SJCRH30 (cell line): ENCODE data around the gene ZEB2. TPM values are rescaled to one million over a fixed set of nuclear protein-coding genes. Genes with fewer than 3 reads are reported as not detected.

Experiments used
- DNase-seq, 2 experiments: peaks; one replicate each; pipeline ENCODE4 v3.0.0-alpha.2; 2015 to 2020
- H3K27ac ChIP-seq: fragments of 250-450 bp; sonication (Bioruptor Pico); 2 replicates; pipeline ENCODE4 v1.5.1; 2020; ENCODE audit warnings: mild to moderate bottlenecking, moderate library complexity
- H3K27me3 ChIP-seq: fragments of 250-450 bp; sonication (Bioruptor Pico); 2 replicates; pipeline ENCODE4 v1.5.1; 2020; ENCODE audit warnings: mild to moderate bottlenecking, moderate library complexity
- H3K36me3 ChIP-seq: fragments of 250-450 bp; sonication (Bioruptor Pico); 2 replicates; pipeline ENCODE4 v1.5.1; 2020; ENCODE audit warnings: mild to moderate bottlenecking, moderate library complexity
- H3K4me1 ChIP-seq: fragments of 250-450 bp; sonication (Bioruptor Pico); 2 replicates; pipeline ENCODE4 v1.5.1; 2020; ENCODE audit warnings: mild to moderate bottlenecking, moderate library complexity
- H3K4me3 ChIP-seq: fragments of 250-450 bp; sonication (Bioruptor Pico); 2 replicates; pipeline ENCODE4 v1.5.1; 2020; ENCODE audit warnings: mild to moderate bottlenecking, moderate library complexity
- H3K9me3 ChIP-seq: fragments of 250-450 bp; sonication (Bioruptor Pico); replicated peaks from 2 replicates; pipeline ENCODE4 v1.5.1; 2020; ENCODE audit warnings: mild to moderate bottlenecking, moderate library complexity
- total RNA-seq: library from RNA; depleted of rRNA; stranded (reverse); fragments of >200 nt; shearing (Covaris generic); gene quantifications from 2 replicates; pipeline ENCODE4 v1.2.3, GENCODE V29; 2014

Gene ZEB2
- total RNA-seq, 1 experiment from 2014 or later = 69.1 TPM

DNA sequence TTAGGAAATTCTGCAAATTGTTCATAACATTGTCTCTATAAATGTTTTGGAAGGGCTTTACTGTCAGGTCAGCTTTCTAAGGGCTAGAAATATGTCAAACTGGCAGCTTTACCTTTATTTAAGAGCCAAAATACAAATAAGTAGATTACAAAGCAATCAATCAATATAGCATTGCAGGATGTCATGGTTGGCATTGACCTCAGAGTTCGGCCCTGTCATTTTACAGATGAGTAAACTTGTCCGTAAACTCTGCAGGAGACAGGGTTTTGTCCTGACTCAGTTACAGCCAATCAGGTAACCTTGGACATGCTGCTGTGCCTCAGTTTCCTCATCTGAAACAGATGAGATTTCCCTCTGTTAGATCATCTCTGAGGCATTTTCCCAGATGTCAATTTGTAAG is 25.9 kb upstream of the ZEB2 start:
- Histone ChIP-seq H3K36me3 (no peaks in the 10 kb centered on the region), H3K4me1 (peaks cover 4% of the 10 kb centered on the region), H3K4me3 (no peak overlapping the region), H3K9me3 (no peaks in the 10 kb centered on the region), H3K27ac (no peak overlapping the region), H3K27me3 (no peaks in the 10 kb centered on the region)
- DNase-seq = no peak

DNA sequence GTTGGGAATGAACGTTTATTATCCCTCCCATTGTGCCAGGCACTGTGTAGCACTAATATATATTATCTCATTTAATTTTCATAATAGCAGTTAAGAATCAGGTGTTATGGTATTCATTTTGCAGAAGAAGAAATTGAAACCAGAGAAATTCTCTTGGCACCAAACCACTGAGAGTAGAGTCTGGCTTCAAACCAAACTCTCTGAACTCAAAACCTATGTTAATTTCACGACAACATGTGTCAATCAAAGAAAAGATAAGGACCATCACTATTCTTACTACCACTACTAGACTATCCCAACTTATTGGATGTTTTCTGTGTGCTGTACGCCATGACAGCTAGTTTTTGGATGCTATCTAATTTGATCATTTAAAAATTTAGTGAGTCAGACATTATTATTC is 24.1 kb upstream of the ZEB2 start:
- Histone ChIP-seq H3K4me3 (no peak overlapping the region), H3K36me3 (no peaks in the 10 kb centered on the region), H3K27me3 (no peaks in the 10 kb centered on the region), H3K27ac (no peak overlapping the region), H3K4me1 (peaks cover 4% of the 10 kb centered on the region), H3K9me3 (no peaks in the 10 kb centered on the region)
- DNase-seq = no peak

DNA sequence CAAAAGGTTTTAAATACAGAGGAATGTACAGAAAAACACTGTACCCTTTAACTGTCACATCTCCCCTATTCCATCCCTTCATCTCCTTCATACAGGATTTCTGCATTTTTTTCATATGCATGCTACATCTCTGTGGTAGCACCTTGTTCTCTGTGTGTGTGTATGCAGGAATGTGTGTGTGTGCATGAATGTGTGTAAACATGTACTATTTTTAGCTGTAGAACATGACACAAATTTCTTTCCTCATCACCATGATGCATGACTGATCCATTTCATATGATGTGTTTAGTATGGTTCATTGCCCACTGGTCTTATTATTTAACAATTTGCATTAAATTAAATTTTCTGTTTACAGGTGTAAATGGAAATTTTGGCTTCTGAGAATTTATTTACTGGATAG is 21.5 kb upstream of the ZEB2 start:
- Histone ChIP-seq H3K4me1 (peaks cover 4% of the 10 kb centered on the region), H3K27me3 (no peaks in the 10 kb centered on the region), H3K9me3 (no peaks in the 10 kb centered on the region), H3K27ac (no peak overlapping the region), H3K36me3 (no peaks in the 10 kb centered on the region), H3K4me3 (no peak overlapping the region)
- DNase-seq = no peak

DNA sequence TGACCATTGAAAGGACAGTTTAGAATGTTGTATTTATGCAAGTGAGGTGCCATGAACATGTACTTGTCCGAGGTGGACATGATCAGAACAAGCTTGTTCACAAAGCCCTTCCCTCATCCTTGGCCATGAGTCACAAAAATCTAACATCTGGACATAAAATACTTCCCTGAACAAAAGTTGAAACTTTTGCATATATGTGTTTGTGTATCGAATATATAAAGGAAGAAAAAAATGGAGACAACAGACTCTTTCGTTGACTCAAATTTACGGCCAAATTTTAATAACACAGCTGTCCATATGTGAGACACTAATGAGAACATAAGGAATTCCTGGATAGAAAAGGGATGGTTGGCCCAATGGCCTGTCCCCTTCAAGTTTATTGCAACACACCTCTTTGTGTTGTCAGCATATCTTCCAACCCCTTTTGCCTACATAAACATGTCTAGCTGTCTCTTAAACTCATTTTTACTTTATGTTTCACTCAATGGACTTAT is 19.4 kb upstream of the ZEB2 start:
- no peak for DNase-seq
- no peaks in the 10 kb centered on the region for H3K9me3 ChIP-seq
- no peak overlapping the region for H3K4me3 ChIP-seq
- H3K4me1 ChIP-seq = peaks cover 4% of the 10 kb centered on the region
- H3K27ac ChIP-seq = no peak overlapping the region
- no peaks in the 10 kb centered on the region for H3K27me3 ChIP-seq
- no peaks in the 10 kb centered on the region for H3K36me3 ChIP-seq

DNA sequence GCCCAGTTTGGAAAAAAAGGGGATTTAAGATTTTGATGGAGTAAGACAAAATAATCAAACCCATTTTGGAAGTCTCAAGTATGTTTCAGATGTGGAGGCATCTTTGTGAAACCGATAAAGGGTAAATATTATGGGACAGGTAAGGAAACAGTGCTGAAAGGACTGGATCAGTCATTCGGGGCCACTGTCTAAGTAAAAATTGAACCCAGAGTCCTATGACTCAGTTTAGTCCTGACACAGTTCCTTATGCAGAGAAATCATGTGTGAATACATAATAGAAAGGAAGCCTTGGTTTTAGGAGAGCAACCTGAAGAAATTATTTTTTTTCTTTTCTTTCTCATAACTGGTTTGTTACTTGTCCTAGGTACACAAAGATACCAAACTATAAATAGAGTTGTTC is 15.4 kb upstream of the ZEB2 start:
- H3K27me3 ChIP-seq = no peaks in the 10 kb centered on the region
- DNase-seq = no peak
- H3K4me1 ChIP-seq = no peaks in the 10 kb centered on the region
- H3K36me3 ChIP-seq = no peaks in the 10 kb centered on the region
- 0 out of 2 replicates have a peak, but pooled peaks cover 2% of the 10 kb centered on the region for H3K9me3 ChIP-seq
- no peak overlapping the region for H3K27ac ChIP-seq
- H3K4me3 ChIP-seq = no peak overlapping the region

DNA sequence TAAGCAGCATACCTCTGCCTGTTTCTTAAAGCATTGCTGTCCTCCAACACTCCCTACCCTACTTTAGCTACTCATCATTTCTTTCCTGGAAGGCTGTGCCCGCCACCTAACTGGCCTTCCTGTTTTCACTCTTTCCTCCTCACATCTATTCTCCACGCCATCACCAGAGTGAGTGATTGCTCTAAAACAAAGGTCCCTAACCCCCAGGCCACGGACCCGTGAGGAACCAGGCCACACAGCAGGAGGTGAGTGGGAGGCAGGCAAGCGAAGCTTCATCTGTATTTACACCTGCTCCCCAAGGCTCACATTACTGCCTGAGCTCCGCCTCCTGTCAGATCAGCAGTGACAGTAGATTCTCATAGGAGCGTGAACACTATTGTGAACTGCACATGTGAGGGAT is 13.3 kb upstream of the ZEB2 start:
- no peak for DNase-seq
- no peak overlapping the region for H3K27ac ChIP-seq
- no peaks in the 10 kb centered on the region for H3K36me3 ChIP-seq
- no peak overlapping the region for H3K4me3 ChIP-seq
- H3K27me3 ChIP-seq = no peaks in the 10 kb centered on the region
- H3K4me1 ChIP-seq = no peaks in the 10 kb centered on the region
- H3K9me3 ChIP-seq = 0 out of 2 replicates have a peak, but pooled peaks cover 2% of the 10 kb centered on the region

DNA sequence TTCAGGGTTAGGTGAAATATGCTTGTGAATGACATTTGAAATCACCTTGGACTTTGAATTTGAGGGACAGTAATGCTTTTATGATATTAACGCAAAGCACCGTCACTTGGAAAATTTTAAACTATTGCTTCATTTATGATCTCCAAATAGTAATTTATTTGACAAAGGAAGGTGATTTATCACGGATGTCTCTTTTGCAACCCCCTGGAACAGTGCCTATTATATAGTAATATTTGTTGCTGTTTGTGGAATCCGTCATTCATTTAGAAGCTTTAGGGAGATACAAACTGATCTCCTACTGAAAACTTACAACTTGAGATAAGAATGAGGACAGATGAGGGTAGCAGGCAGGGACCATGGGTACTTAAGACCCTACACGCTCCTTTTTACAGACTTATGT is 10.7 kb upstream of the ZEB2 start:
- H3K27ac ChIP-seq = no peak overlapping the region
- no peaks in the 10 kb centered on the region for H3K4me1 ChIP-seq
- 0 out of 2 replicates have a peak, but pooled peaks cover 2% of the 10 kb centered on the region for H3K9me3 ChIP-seq
- H3K27me3 ChIP-seq = no peaks in the 10 kb centered on the region
- H3K4me3 ChIP-seq = no peak overlapping the region
- DNase-seq = no peak
- no peaks in the 10 kb centered on the region for H3K36me3 ChIP-seq

DNA sequence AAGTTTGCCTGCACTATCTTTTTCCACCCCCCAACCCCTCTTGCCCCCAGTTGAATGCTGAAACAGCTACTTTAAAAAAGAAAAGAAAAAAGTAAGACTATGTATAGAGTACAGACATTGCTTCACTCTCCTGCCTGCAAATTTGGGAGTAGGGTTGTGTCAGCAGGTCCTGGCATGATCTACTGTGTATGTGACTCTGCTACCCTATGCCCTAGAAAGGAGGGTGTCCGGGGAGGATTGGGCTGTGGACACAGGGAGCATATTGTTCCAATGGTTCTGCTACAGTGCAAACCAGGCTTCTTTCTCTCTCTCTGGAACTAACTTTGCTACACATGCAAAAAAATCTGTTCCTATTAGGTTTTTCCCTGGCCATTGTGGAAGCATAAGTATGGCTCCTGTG is 9.9 kb upstream of the ZEB2 start:
- H3K4me1 ChIP-seq = peaks cover 4% of the 10 kb centered on the region; the same call in 1 of the 2 replicates
- no peak overlapping the region for H3K4me3 ChIP-seq
- H3K27me3 ChIP-seq = no peaks in the 10 kb centered on the region
- no peak overlapping the region for H3K27ac ChIP-seq
- 0 out of 2 replicates have a peak, but pooled peaks cover 2% of the 10 kb centered on the region for H3K9me3 ChIP-seq
- no peaks in the 10 kb centered on the region for H3K36me3 ChIP-seq
- DNase-seq = no peak

DNA sequence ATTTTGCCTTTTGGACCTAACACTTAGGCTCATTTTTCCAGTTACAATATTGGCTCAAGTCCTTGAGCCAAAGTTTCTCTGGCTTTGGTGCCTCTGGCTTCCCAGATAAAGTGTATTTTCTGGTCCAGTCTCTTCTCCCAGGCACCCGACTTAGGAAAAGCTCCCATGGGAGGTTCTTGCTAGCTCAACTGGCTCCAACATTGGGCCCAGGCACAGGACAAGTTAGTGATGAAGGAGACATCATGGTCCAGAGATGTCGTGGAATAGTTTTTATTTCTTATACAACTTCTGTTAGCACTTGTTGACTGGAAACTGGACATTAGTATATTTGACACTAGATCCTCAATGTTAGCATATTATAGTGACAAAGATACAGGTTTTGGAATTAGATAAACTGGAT is 8.2 kb upstream of the ZEB2 start:
- DNase-seq = no peak
- Histone ChIP-seq H3K9me3 (no peaks in the 10 kb centered on the region), H3K27me3 (no peaks in the 10 kb centered on the region)

DNA sequence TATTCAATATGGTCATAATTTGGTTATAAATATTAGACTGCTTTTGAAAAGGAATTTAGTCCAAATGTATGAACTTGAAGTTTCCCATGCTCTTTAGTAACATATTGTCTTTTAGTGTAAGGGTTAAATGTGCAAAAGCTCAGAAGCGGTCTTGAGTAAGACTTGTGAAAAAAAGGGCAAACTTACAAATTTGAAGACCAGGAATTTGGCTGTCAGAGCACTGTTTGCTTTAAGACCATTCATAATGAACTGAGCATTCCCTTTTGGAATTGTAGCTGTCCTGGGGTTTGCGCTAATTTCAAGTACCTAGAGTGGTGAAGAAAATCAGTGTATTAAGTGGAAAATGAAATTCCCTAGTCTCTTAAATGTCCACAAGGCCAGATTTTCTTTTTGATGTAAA is 6.9 kb upstream of the ZEB2 start:
- Histone ChIP-seq H3K4me3 (no peak overlapping the region), H3K36me3 (no peaks in the 10 kb centered on the region), H3K27me3 (no peaks in the 10 kb centered on the region), H3K27ac (no peak overlapping the region), H3K9me3 (no peaks in the 10 kb centered on the region), H3K4me1 (peaks cover 5% of the 10 kb centered on the region; the same call in 1 of the 2 replicates)
- DNase-seq = no peak

More for the DNA sequence above, 8.2 kb upstream of the ZEB2 start:
- Histone ChIP-seq H3K36me3 (no peaks in the 10 kb centered on the region), H3K4me1 (peaks cover 5% of the 10 kb centered on the region; the same call in 1 of the 2 replicates), H3K4me3 (no peak overlapping the region), H3K27ac (no peak overlapping the region)

DNA sequence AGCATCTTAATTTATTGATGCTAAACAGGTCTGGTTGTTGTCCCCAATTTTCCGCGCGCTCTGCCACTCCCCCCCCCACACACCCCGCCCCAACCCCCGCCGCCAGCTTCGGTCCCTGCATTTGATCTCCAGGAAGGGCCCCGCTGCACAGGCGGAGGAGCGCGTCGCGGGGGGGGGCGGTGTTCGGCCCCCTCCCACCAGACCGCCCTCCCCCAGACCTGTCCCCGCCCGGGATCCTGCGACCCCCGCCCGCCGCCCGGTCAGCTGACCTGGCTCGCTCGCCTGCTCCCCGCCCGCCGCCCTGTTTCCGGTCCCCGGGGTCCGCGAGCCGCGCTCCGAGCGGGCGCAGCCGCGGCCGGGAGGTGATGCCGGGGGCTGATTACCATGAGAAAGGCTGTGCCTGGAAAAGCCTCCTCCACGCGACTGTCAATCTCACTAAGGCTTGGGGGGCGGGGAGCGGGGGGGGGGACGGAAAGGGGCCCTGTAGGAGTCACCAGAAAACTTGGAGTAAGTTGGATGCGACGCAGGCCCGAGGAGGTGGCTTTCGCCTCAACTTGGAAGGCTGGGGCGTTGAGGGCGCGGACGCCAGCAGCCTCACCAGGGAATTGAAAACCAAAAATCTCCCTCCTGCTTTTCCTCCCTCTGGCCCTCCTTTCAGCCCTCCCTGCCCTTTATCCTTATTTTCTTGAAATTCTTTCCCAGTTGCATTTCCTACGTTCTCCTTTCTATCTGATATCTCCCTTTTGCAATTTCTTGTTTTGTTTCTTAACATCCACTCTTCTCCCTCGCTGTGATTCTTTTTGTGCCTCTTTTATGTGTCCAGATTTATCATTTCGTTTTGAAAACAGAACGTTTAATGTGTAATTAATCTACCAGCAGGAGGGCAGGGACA is 4.4 kb upstream of the ZEB2 start:
- Histone ChIP-seq H3K4me3 (peak overlapping the region; percentile 65), H3K27me3 (no peaks in the 10 kb centered on the region), H3K9me3 (no peaks in the 10 kb centered on the region), H3K27ac (peak overlapping the region; percentile 75), H3K36me3 (no peaks in the 10 kb centered on the region), H3K4me1 (peaks cover 5% of the 10 kb centered on the region; the same call in 1 of the 2 replicates)
- DNase-seq = peak; percentile 83 to 85

DNA sequence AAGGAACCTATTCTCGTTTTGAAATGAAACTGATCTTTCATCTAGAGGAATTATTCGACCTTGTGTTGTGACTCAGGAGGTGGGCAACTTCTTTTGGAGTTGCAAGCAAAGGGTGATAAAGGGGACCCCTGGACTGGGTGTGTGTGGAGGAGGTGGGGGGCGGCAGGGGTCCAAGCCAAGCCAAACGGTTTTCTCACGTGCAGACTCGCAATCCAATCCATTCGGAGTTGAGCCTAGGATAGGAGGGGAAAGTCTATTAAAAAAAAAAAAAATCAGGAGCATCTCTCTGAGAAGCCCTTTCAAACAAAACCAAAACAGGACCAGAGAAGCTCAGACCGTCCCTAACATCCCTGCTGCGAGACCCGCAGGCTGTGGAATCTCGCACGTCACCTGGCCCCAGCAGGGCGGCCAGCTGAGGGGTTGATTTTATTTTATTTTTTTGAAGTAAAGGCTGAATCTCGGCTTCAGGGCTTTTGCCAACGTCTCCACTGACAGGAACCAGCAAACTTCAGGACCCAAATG is 3.7 kb upstream of the ZEB2 start:
- DNase-seq = peak; percentile 40 to 67
- H3K27me3 ChIP-seq = no peaks in the 10 kb centered on the region
- H3K4me1 ChIP-seq = peaks cover 5% of the 10 kb centered on the region; the same call in 1 of the 2 replicates
- H3K9me3 ChIP-seq = no peaks in the 10 kb centered on the region
- H3K36me3 ChIP-seq = no peaks in the 10 kb centered on the region
- H3K4me3 ChIP-seq = peak overlapping the region; percentile 65
- peak overlapping the region; percentile 75 for H3K27ac ChIP-seq

DNA sequence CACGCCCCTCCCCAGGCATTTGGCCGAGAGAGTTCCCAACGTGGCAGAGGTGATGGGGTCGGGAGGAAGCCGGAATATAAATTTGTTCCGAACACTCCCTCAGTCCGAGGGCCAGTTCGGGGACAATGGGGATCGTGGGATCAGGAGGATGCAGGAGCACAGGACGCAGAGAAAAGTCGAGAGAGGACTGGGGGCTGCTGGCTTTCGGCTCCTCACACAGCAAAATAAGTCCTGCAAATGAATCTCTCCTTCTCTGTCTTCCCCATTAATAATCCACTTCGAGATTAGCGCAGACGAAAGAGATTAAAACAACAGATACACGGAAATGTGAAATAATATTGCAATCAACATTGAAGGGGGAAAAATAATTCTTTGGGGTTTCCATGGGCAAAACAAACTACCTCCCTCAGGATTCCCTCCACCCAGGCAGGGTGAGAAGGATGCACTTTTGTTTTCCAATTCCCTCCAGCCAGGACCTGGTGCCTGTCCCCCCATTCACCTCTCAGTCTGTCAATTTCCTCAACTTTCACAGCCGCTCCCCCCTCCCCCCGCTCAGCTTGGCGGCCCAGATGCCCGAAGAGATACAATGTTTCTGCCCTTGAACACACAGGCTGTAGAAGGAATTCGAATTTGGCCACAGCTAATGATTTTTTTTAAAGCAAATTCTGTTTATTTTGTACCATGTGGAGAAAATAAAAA is 3.1 kb upstream of the ZEB2 start:
- peak in 1 of 2 experiments; percentile 40 for DNase-seq
- peak overlapping the region; percentile 75 for H3K27ac ChIP-seq
- peaks cover 5% of the 10 kb centered on the region; the same call in 1 of the 2 replicates for H3K4me1 ChIP-seq
- no peaks in the 10 kb centered on the region for H3K27me3 ChIP-seq
- H3K36me3 ChIP-seq = no peaks in the 10 kb centered on the region
- H3K4me3 ChIP-seq = peak overlapping the region; percentile 65
- H3K9me3 ChIP-seq = no peaks in the 10 kb centered on the region

DNA sequence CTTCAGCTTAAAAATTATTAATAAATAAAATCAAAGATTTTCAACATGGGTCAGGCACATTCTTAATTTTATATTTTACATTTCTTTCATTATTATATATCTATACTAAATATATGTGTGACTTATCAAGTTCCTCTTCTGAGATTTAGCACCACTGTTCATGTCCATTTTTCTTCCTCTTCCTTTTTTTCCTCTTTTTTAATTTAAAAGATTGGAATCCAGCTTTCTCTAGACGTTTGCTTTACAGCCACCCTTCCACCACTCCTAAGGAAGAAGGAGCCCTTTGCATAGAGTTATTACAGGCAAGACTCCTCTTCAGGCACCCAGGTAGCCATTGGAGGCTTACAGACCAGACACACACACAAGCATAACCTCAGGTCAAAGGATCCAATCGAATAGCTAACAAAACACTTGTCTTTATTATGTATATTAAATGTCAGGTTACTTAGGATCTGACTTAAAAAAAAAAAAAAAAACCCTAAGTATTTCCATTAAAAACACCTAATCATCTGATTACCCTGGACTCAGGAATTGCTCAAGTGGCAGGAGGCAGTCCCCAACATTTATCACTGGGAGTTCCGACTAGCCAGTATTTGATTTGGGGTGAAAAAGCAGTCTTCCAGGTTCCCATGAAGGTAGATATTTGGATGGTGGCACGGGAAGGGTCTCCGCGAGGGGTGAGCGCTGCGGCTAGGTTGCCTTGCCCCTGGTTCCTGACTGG is 2.4 kb upstream of the ZEB2 start:
- H3K4me3 ChIP-seq = peak overlapping the region; percentile 65; the same call in 1 of the 2 replicates

More for the DNA sequence above, 2.4 kb upstream of the ZEB2 start:
- no peaks in the 10 kb centered on the region for H3K27me3 ChIP-seq
- H3K27ac ChIP-seq = no peak overlapping the region
- peaks cover 5% of the 10 kb centered on the region; the same call in 1 of the 2 replicates for H3K4me1 ChIP-seq
- no peak for DNase-seq
- no peaks in the 10 kb centered on the region for H3K36me3 ChIP-seq
- no peaks in the 10 kb centered on the region for H3K9me3 ChIP-seq
